Liver (tissue), 9 donors: ENCODE data around the gene ZC3H6. TPM values are rescaled to one million over a fixed set of nuclear protein-coding genes. Genes with fewer than 3 reads are reported as not detected.
A peak's percentile ranks its signal among the peaks of the same experiment; 100 is the strongest.

Experiments used
- DNase-seq: peaks from one replicate; pipeline ENCODE4 v3.0.0-alpha.2; 2017; ENCODE audit warnings: low spot score
- H3K27ac ChIP-seq, 2 donors: one replicate each; pipeline ENCODE4 v1.7.0; 2013; ENCODE audit warnings: inconsistent platforms in 2 of 2, low read length in 2 of 2, control low read depth in 1 of 2, low read depth in 1 of 2, mild to moderate bottlenecking in 1 of 2
- H3K27me3 ChIP-seq, 4 donors: one replicate each; pipeline versions ENCODE4 v1.6.1 to v1.7.0; 2013; ENCODE audit warnings: low read length in 3 of 4, inconsistent platforms in 1 of 4, mild to moderate bottlenecking in 1 of 4, moderate library complexity in 1 of 4; ENCODE audit not compliant: control insufficient read depth in 4 of 4, insufficient read depth in 4 of 4
- H3K36me3 ChIP-seq, 4 donors: one replicate each; pipeline versions ENCODE4 v1.6.1 to v1.7.0; 2013; ENCODE audit warnings: low read length in 3 of 4, mild to moderate bottlenecking in 3 of 4, low read depth in 1 of 4, moderate library complexity in 1 of 4; ENCODE audit not compliant: control insufficient read depth in 4 of 4, insufficient read depth in 3 of 4
- H3K4me1 ChIP-seq, 4 donors: one replicate each; pipeline versions ENCODE4 v1.6.1 to v1.7.0; 2013; ENCODE audit warnings: low read length in 3 of 4, mild to moderate bottlenecking in 3 of 4, moderate library complexity in 1 of 4; ENCODE audit not compliant: control insufficient read depth in 4 of 4, insufficient read depth in 4 of 4
- H3K4me3 ChIP-seq, 3 donors: one replicate each; pipeline versions ENCODE4 v1.6.1 to v1.7.0; 2013; ENCODE audit warnings: low read length in 3 of 3, control low read depth in 1 of 3, low read depth in 1 of 3, mild to moderate bottlenecking in 1 of 3
- H3K9ac ChIP-seq, 2 donors: one replicate each; pipeline ENCODE4 v1.7.0; 2013; ENCODE audit warnings: low read length in 2 of 2, mild to moderate bottlenecking in 2 of 2, moderate library complexity in 2 of 2, control low read depth in 1 of 2, low read depth in 1 of 2
- H3K9me3 ChIP-seq, 4 donors: one replicate each; pipeline versions ENCODE4 v1.6.1 to v1.7.0; 2013; ENCODE audit warnings: low read length in 3 of 4; ENCODE audit not compliant: control insufficient read depth in 4 of 4
- EGR1 ChIP-seq, 2 donors: IDR thresholded peaks; 2 replicates each; pipeline ENCODE4 v1.6.1; 2016 to 2018; ENCODE audit warnings: antibody characterized with exemption in 2 of 2, low read depth in 2 of 2
- FOXA1 ChIP-seq: IDR thresholded peaks from 2 replicates; pipeline ENCODE4 v1.6.1; 2016; ENCODE audit warnings: antibody characterized with exemption
- FOXA2 ChIP-seq: IDR thresholded peaks from 2 replicates; pipeline ENCODE4 v1.6.1; 2016; ENCODE audit warnings: antibody characterized with exemption
- GABPA ChIP-seq, 2 donors: IDR thresholded peaks in 1 of 2; conservative IDR thresholded peaks in 1 of 2; 2 replicates each; pipeline ENCODE4 v1.6.1; 2016; ENCODE audit warnings: antibody characterized with exemption in 2 of 2, mild to moderate bottlenecking in 1 of 2, moderate library complexity in 1 of 2
- HNF4A ChIP-seq, 2 donors: conservative IDR thresholded peaks; 2 replicates each; pipeline ENCODE4 v1.6.1; 2016; ENCODE audit warnings: antibody characterized with exemption in 2 of 2, mild to moderate bottlenecking in 2 of 2
- HNF4G ChIP-seq: IDR thresholded peaks from 2 replicates; pipeline ENCODE4 v1.6.1; 2016; ENCODE audit warnings: antibody characterized with exemption
- JUND ChIP-seq, 2 donors: IDR thresholded peaks; 2 replicates each; pipeline ENCODE4 v1.6.1; 2016; ENCODE audit warnings: antibody characterized with exemption in 2 of 2
- NR2F2 ChIP-seq: IDR thresholded peaks from 2 replicates; pipeline ENCODE4 v1.6.1; 2016; ENCODE audit warnings: antibody characterized with exemption
- RAD21 ChIP-seq, 2 donors: IDR thresholded peaks; 2 replicates each; pipeline ENCODE4 v1.6.1; 2016; ENCODE audit warnings: antibody characterized with exemption in 2 of 2, mild to moderate bottlenecking in 2 of 2
- RXRA ChIP-seq, 2 donors: IDR thresholded peaks; 2 replicates each; pipeline ENCODE4 v1.6.1; 2017 to 2018; ENCODE audit warnings: antibody characterized with exemption in 2 of 2, mild to moderate bottlenecking in 1 of 2
- SP1 ChIP-seq: IDR thresholded peaks from 2 replicates; pipeline ENCODE4 v1.6.1; 2018; ENCODE audit warnings: antibody characterized with exemption, mild to moderate bottlenecking
- TAF1 ChIP-seq: conservative IDR thresholded peaks from 2 replicates; pipeline ENCODE4 v1.6.1; 2016; ENCODE audit warnings: antibody characterized with exemption, mild to moderate bottlenecking
- YY1 ChIP-seq: IDR thresholded peaks from 2 replicates; pipeline ENCODE4 v1.6.1; 2016; ENCODE audit warnings: antibody characterized with exemption, mild to moderate bottlenecking
- WGBS: extraction: QIAGEN DNeasy Blood & Tissue Kit; methylation state at CpG from one replicate; pipeline ENCODE4 v1.1.7; 2013; 5-methylcytosine and 5-hydroxymethylcytosine counted together
- polyA plus RNA-seq, 2 donors: library from polyadenylated mRNA; stranded (reverse) in 1 of 2; unstranded in 1 of 2; fragments of 200-250 nt in 1 of 2; fragments of >200 nt in 1 of 2; fragmentation: Nextera tagmentation in 1 of 2; extraction: Ambion mirVana in 1 of 2; gene quantifications; one replicate each; pipeline versions ENCODE4 v1.2.1 to v1.2.3, GENCODE V29; 2013 to 2015
- total RNA-seq, 2 donors: library from RNA; depleted of rRNA; stranded (reverse); fragments of >200 nt; gene quantifications; one replicate each; pipeline ENCODE4 v1.2.3, GENCODE V29; 2014
- TF ChIP-seq, protein P1 (sequence below): IDR thresholded peaks from 2 replicates; pipeline ENCODE4 v1.6.1; 2016; ENCODE audit warnings: antibody characterized with exemption
- TF ChIP-seq, protein P2 (sequence below): IDR thresholded peaks from 2 replicates; pipeline ENCODE4 v1.6.1; 2016; ENCODE audit warnings: antibody characterized with exemption
- TF ChIP-seq, protein P3 (sequence below): IDR thresholded peaks from 2 replicates; pipeline ENCODE4 v1.6.1; 2016; ENCODE audit warnings: antibody characterized with exemption, mild to moderate bottlenecking
- TF ChIP-seq, protein P4 (sequence below): fragments of 150-350 bp; IDR thresholded peaks from 2 replicates; pipeline ENCODE4 v1.5.1; 2017; ENCODE audit warnings: improper control_type of control experiment, low read depth, low read length; ENCODE audit not compliant: missing input control
- TF ChIP-seq, protein P5 (sequence below): IDR thresholded peaks from 2 replicates; pipeline ENCODE4 v1.6.1; 2016; ENCODE audit warnings: antibody characterized with exemption
- donor health status: healthy.
- donor health status: healthy.
- donor health status: healthy.
- donor health status: healthy.
- donor health status: healthy.

The ZC3H6 gene
- total and polyA plus RNA-seq, 4 donors: 0.32 to 5.8 (median 2.3) TPM

DNA sequence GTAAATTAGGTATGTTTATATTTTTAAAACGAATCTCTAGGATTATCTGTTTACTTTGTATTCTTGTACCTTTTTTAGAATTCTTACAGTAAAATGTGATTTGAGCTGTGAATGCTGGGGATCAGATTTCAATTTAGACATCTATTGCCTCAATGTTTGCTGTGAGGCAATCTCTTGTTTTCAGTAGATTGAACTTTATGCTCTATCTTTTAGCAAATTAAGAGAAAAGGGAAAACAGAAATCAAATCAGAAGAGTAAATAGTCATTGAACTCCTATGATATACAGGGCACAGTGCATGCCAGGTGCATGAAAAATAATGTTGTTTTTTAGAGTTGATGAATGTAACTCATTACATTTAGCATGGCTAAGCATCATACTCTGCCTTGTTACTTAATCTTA lies 39.5 kb downstream of the ZC3H6 start:
- WGBS: 29% methylated on average over 1 of the region's 1 CpG
- Histone ChIP-seq H3K27me3 (no peaks in the 10 kb centered on the region), H3K4me1 (peaks cover 2 to 43% (median 21%) of the 10 kb centered on the region in 4 donors), H3K9me3 (no peaks in the 10 kb centered on the region), H3K27ac (peak overlapping the region; percentile 75 to 77), H3K9ac (peak overlapping the region in 1 of 2 donors; percentile 41), H3K36me3 (peaks cover 0 to 2% (median 0%) of the 10 kb centered on the region in 4 donors), H3K4me3 (no peak overlapping the region)
- DNase-seq: no peak
- TF ChIP-seq RAD21 (IDR thresholded peaks at IDR 0.05): peak; percentile 46
- TF ChIP-seq, protein P1, sequence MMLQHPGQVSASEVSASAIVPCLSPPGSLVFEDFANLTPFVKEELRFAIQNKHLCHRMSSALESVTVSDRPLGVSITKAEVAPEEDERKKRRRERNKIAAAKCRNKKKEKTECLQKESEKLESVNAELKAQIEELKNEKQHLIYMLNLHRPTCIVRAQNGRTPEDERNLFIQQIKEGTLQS: peak; percentile 65
- peak; percentile 87 for TF ChIP-seq FOXA2
- TF ChIP-seq EGR1 (IDR thresholded peaks at IDR 0.05; ENCODE audit: low read depth in 2 of 2): no peak
- TF ChIP-seq TAF1: no peak
- TF ChIP-seq JUND (IDR thresholded peaks at IDR 0.05): peak; percentile 68 to 70
- peak; percentile 82 for TF ChIP-seq FOXA1
- TF ChIP-seq YY1: peak; percentile 52
- TF ChIP-seq NR2F2: no peak
- TF ChIP-seq, protein P2, sequence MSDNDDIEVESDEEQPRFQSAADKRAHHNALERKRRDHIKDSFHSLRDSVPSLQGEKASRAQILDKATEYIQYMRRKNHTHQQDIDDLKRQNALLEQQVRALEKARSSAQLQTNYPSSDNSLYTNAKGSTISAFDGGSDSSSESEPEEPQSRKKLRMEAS: peak; percentile 39
- peak; percentile 87 to 92 for TF ChIP-seq RXRA (IDR thresholded peaks at IDR 0.05)
- TF ChIP-seq, protein P3, sequence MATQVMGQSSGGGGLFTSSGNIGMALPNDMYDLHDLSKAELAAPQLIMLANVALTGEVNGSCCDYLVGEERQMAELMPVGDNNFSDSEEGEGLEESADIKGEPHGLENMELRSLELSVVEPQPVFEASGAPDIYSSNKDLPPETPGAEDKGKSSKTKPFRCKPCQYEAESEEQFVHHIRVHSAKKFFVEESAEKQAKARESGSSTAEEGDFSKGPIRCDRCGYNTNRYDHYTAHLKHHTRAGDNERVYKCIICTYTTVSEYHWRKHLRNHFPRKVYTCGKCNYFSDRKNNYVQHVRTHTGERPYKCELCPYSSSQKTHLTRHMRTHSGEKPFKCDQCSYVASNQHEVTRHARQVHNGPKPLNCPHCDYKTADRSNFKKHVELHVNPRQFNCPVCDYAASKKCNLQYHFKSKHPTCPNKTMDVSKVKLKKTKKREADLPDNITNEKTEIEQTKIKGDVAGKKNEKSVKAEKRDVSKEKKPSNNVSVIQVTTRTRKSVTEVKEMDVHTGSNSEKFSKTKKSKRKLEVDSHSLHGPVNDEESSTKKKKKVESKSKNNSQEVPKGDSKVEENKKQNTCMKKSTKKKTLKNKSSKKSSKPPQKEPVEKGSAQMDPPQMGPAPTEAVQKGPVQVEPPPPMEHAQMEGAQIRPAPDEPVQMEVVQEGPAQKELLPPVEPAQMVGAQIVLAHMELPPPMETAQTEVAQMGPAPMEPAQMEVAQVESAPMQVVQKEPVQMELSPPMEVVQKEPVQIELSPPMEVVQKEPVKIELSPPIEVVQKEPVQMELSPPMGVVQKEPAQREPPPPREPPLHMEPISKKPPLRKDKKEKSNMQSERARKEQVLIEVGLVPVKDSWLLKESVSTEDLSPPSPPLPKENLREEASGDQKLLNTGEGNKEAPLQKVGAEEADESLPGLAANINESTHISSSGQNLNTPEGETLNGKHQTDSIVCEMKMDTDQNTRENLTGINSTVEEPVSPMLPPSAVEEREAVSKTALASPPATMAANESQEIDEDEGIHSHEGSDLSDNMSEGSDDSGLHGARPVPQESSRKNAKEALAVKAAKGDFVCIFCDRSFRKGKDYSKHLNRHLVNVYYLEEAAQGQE: peak; percentile 70
- TF ChIP-seq HNF4G: peak; percentile 36
- TF ChIP-seq, protein P4, sequence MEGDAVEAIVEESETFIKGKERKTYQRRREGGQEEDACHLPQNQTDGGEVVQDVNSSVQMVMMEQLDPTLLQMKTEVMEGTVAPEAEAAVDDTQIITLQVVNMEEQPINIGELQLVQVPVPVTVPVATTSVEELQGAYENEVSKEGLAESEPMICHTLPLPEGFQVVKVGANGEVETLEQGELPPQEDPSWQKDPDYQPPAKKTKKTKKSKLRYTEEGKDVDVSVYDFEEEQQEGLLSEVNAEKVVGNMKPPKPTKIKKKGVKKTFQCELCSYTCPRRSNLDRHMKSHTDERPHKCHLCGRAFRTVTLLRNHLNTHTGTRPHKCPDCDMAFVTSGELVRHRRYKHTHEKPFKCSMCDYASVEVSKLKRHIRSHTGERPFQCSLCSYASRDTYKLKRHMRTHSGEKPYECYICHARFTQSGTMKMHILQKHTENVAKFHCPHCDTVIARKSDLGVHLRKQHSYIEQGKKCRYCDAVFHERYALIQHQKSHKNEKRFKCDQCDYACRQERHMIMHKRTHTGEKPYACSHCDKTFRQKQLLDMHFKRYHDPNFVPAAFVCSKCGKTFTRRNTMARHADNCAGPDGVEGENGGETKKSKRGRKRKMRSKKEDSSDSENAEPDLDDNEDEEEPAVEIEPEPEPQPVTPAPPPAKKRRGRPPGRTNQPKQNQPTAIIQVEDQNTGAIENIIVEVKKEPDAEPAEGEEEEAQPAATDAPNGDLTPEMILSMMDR: no peak
- TF ChIP-seq SP1: peak; percentile 84
- TF ChIP-seq HNF4A (conservative IDR thresholded peaks at IDR 0.05): peak; percentile 82 to 89
- TF ChIP-seq, protein P5, sequence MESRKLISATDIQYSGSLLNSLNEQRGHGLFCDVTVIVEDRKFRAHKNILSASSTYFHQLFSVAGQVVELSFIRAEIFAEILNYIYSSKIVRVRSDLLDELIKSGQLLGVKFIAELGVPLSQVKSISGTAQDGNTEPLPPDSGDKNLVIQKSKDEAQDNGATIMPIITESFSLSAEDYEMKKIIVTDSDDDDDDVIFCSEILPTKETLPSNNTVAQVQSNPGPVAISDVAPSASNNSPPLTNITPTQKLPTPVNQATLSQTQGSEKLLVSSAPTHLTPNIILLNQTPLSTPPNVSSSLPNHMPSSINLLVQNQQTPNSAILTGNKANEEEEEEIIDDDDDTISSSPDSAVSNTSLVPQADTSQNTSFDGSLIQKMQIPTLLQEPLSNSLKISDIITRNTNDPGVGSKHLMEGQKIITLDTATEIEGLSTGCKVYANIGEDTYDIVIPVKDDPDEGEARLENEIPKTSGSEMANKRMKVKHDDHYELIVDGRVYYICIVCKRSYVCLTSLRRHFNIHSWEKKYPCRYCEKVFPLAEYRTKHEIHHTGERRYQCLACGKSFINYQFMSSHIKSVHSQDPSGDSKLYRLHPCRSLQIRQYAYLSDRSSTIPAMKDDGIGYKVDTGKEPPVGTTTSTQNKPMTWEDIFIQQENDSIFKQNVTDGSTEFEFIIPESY: peak; percentile 63
- peak in 1 of 2 donors; percentile 4 for TF ChIP-seq GABPA (IDR thresholded peaks at IDR 0.05 in 1 of 2, conservative IDR thresholded peaks at IDR 0.05 in 1 of 2)
